ENCODE results near the gene RNH1.

GRCh38 chr11:450809-451451, 56.1 kb downstream of the RNH1 start:
- no peak for TF ChIP-seq ATF3 (CRISPR knock-in tag; conservative IDR thresholded peaks at IDR 0.05)
- TF ChIP-seq CTCF (IDR thresholded peaks at IDR 0.05) = no peak
- TF ChIP-seq JUN (CRISPR knock-in tag; IDR thresholded peaks at IDR 0.05) = no peak
- TF ChIP-seq CBFB (CRISPR knock-in tag; IDR thresholded peaks at IDR 0.05; ENCODE audit: low read depth) = no peak
- TF ChIP-seq ATF6 (CRISPR knock-in tag; IDR thresholded peaks at IDR 0.05) = no peak
- TF ChIP-seq IRF2 (CRISPR knock-in tag; IDR thresholded peaks at IDR 0.05; ENCODE audit: borderline replicate concordance, low read depth) = no peak
- no peak for TF ChIP-seq ESRRA (CRISPR knock-in tag; IDR thresholded peaks at IDR 0.05; ENCODE audit: borderline replicate concordance)
- TF ChIP-seq FOXJ3 (CRISPR knock-in tag; IDR thresholded peaks at IDR 0.05; ENCODE audit: borderline replicate concordance) = no peak
- TF ChIP-seq ZBTB43 (CRISPR knock-in tag; IDR thresholded peaks at IDR 0.05) = no peak
- TF ChIP-seq ELF4 (CRISPR knock-in tag; IDR thresholded peaks at IDR 0.05; ENCODE audit: low read depth) = no peak
- no peak for TF ChIP-seq MAX (CRISPR knock-in tag; IDR thresholded peaks at IDR 0.05)
